ENCODE measurements around the gene MPLKIP.
A peak's percentile ranks its signal among the peaks of the same experiment; 100 is the strongest.
"Not testable (repeated sequence)": the region's sequence is repeated elsewhere in the genome, so short reads cannot be mapped to it uniquely, and the experiment has no call there.

MPLKIP gene

GRCh38 chr7:40156988-40157387, 22.6 kb upstream of the MPLKIP start:
- Histone ChIP-seq H3K9me3 (no peaks in the 10 kb centered on the region), H3K4me2 (no peak overlapping the region), H3K4me1 (no peaks in the 10 kb centered on the region), H3K27me3 (no peaks in the 10 kb centered on the region), H3K9ac (no peak overlapping the region), H4K20me1 (no peaks in the 10 kb centered on the region), H3K27ac (no peak overlapping the region), H3K36me3 (no peaks in the 10 kb centered on the region), H3K4me3 (no peak overlapping the region)
- TF ChIP-seq Cebpa-rat (IDR thresholded peaks at IDR 0.05), result no peak

GRCh38 chr7:40151504-40151903, 17.1 kb upstream of the MPLKIP start:
- no peaks in the 10 kb centered on the region for H3K4me1 ChIP-seq
- H3K36me3 ChIP-seq, result no peaks in the 10 kb centered on the region
- H3K9ac ChIP-seq, result no peak overlapping the region
- H3K4me2 ChIP-seq, result no peak overlapping the region
- no peaks in the 10 kb centered on the region for H4K20me1 ChIP-seq
- H3K27ac ChIP-seq, result no peak overlapping the region
- H3K9me3 ChIP-seq, result peaks cover 9% of the 10 kb centered on the region
- TF ChIP-seq Cebpa-rat (IDR thresholded peaks at IDR 0.05), result no peak
- no peak overlapping the region for H3K4me3 ChIP-seq
- H3K27me3 ChIP-seq, result no peaks in the 10 kb centered on the region

GRCh38 chr7:40148671-40149070, 14.2 kb upstream of the MPLKIP start:
- Histone ChIP-seq H3K4me2 (no peak overlapping the region), H3K9me3 (peaks cover 14% of the 10 kb centered on the region), H4K20me1 (no peaks in the 10 kb centered on the region), H3K4me3 (no peak overlapping the region), H3K27ac (no peak overlapping the region), H3K27me3 (no peaks in the 10 kb centered on the region), H3K9ac (no peak overlapping the region), H3K36me3 (no peaks in the 10 kb centered on the region), H3K4me1 (no peaks in the 10 kb centered on the region)
- no peak for TF ChIP-seq Cebpa-rat (IDR thresholded peaks at IDR 0.05)

- H3K9me3 ChIP-seq, result peaks cover 14% of the 10 kb centered on the region
- H3K9ac ChIP-seq, H3K4me3 ChIP-seq, H3K4me2 ChIP-seq, H3K4me1 ChIP-seq, H4K20me1 ChIP-seq, H3K27ac ChIP-seq, H3K36me3 ChIP-seq, H3K27me3 ChIP-seq: not testable (repeated sequence)
Measured at GRCh38 chr7:40148247-40148580, 13.8 kb upstream of the MPLKIP start.

GRCh38 chr7:40147371-40148246, 13.2 kb upstream of the MPLKIP start:
- TF ChIP-seq Cebpa-rat (IDR thresholded peaks at IDR 0.05), result no peak
- no peaks in the 10 kb centered on the region for H3K4me1 ChIP-seq
- H3K9me3 ChIP-seq, result peaks cover 14% of the 10 kb centered on the region
- no peak overlapping the region for H3K27ac ChIP-seq
- no peak overlapping the region for H3K9ac ChIP-seq
- no peaks in the 10 kb centered on the region for H3K36me3 ChIP-seq
- H3K27me3 ChIP-seq, result no peaks in the 10 kb centered on the region
- H3K4me2 ChIP-seq, result no peak overlapping the region
- no peak overlapping the region for H3K4me3 ChIP-seq
- no peaks in the 10 kb centered on the region for H4K20me1 ChIP-seq

GRCh38 chr7:40145596-40146130, 11.2 kb upstream of the MPLKIP start:
- not testable (repeated sequence) for H3K4me2 ChIP-seq, H3K9ac ChIP-seq, H3K27ac ChIP-seq, H3K4me1 ChIP-seq, H3K36me3 ChIP-seq, H3K4me3 ChIP-seq, H4K20me1 ChIP-seq, H3K27me3 ChIP-seq
- peaks cover 14% of the 10 kb centered on the region for H3K9me3 ChIP-seq

GRCh38 chr7:40141916-40142315, 7.5 kb upstream of the MPLKIP start:
- not testable (repeated sequence) for H3K4me2 ChIP-seq, H3K36me3 ChIP-seq

GRCh38 chr7:40139891-40140290, 5.5 kb upstream of the MPLKIP start:
- not testable (repeated sequence) for H3K4me1 ChIP-seq

More at GRCh38 chr7:40141916-40142315, 7.5 kb upstream of the MPLKIP start:
- not testable (repeated sequence) for H4K20me1 ChIP-seq, H3K4me1 ChIP-seq, H3K27me3 ChIP-seq, H3K27ac ChIP-seq, H3K4me3 ChIP-seq, H3K9me3 ChIP-seq, H3K9ac ChIP-seq

GRCh38 chr7:40138973-40139372, 4.6 kb upstream of the MPLKIP start:
- no peaks in the 10 kb centered on the region for H3K36me3 ChIP-seq
- H3K27me3 ChIP-seq, result no peaks in the 10 kb centered on the region
- H3K4me2 ChIP-seq, result no peak overlapping the region
- peaks cover 9% of the 10 kb centered on the region; the same call in 1 of the 2 replicates for H3K9me3 ChIP-seq
- H3K27ac ChIP-seq, result no peak overlapping the region
- H4K20me1 ChIP-seq, result peaks cover 4% of the 10 kb centered on the region; the same call in 1 of the 2 replicates
- no peak for TF ChIP-seq Cebpa-rat (IDR thresholded peaks at IDR 0.05)
- no peak overlapping the region for H3K9ac ChIP-seq
- no peaks in the 10 kb centered on the region for H3K4me1 ChIP-seq
- H3K4me3 ChIP-seq, result no peak overlapping the region

More at GRCh38 chr7:40139891-40140290, 5.5 kb upstream of the MPLKIP start:
- H3K9me3 ChIP-seq, H3K4me3 ChIP-seq, H3K36me3 ChIP-seq, H3K9ac ChIP-seq, H4K20me1 ChIP-seq, H3K27me3 ChIP-seq, H3K4me2 ChIP-seq, H3K27ac ChIP-seq: not testable (repeated sequence)

GRCh38 chr7:40137563-40137962, 3.1 kb upstream of the MPLKIP start:
- H4K20me1 ChIP-seq, result peaks cover 18% of the 10 kb centered on the region
- H3K9ac ChIP-seq, result no peak overlapping the region
- H3K4me2 ChIP-seq, result no peak overlapping the region
- H3K36me3 ChIP-seq, result no peaks in the 10 kb centered on the region
- peaks cover 8% of the 10 kb centered on the region for H3K4me1 ChIP-seq
- H3K27ac ChIP-seq, result no peak overlapping the region
- no peaks in the 10 kb centered on the region for H3K27me3 ChIP-seq
- H3K9me3 ChIP-seq, result peaks cover 9% of the 10 kb centered on the region; the same call in 1 of the 2 replicates
- no peak overlapping the region for H3K4me3 ChIP-seq
- TF ChIP-seq Cebpa-rat (IDR thresholded peaks at IDR 0.05), result no peak

- Histone ChIP-seq H3K9me3 (peaks cover 9% of the 10 kb centered on the region; the same call in 1 of the 2 replicates), H3K27ac (no peak overlapping the region), H3K9ac (no peak overlapping the region), H3K4me2 (peak overlapping the region; percentile 80), H4K20me1 (peaks cover 41% of the 10 kb centered on the region), H3K4me1 (peaks cover 17% of the 10 kb centered on the region), H3K36me3 (peaks cover 17% of the 10 kb centered on the region), H3K4me3 (peak overlapping the region; percentile 99), H3K27me3 (no peaks in the 10 kb centered on the region)
- TF ChIP-seq Cebpa-rat (IDR thresholded peaks at IDR 0.05), result no peak
Measured at GRCh38 chr7:40135317-40135610, 842 bp upstream of the MPLKIP start.

Data from BLaER1 (cell line).